ENCODE data around the gene DLG5. TPM values are rescaled to one million over a fixed set of nuclear protein-coding genes. Genes with fewer than 3 reads are reported as not detected.

Gene DLG5
- total RNA-seq, 1 experiment from 2014 or later, result 28.4 TPM

GRCh38 chr10:77892021-77892739 lies 34.4 kb downstream of the DLG5 start:
- DNase-seq (ENCODE audit: low read depth), result no peak

DNA sequence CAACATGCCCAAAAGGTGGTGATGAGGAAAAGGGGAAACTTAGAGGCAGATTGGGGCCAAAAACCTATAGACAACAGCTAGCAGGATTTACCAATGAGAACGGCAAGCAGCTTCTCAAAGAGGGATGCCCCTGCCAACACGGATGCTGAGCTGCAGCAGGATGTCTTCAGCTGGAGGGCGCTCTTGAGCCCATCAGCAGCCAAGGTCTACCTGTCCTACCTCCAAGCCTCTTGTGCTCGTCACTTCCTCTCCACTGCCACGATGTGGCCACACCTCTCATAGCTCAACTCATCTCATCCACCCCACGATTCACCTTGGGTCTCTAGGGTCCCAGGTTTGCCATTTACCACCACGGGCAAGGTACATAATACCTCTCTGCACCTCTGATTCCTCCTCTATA lies 36.5 kb downstream of the DLG5 start:
- no peak for DNase-seq (ENCODE audit: low read depth)

DNA sequence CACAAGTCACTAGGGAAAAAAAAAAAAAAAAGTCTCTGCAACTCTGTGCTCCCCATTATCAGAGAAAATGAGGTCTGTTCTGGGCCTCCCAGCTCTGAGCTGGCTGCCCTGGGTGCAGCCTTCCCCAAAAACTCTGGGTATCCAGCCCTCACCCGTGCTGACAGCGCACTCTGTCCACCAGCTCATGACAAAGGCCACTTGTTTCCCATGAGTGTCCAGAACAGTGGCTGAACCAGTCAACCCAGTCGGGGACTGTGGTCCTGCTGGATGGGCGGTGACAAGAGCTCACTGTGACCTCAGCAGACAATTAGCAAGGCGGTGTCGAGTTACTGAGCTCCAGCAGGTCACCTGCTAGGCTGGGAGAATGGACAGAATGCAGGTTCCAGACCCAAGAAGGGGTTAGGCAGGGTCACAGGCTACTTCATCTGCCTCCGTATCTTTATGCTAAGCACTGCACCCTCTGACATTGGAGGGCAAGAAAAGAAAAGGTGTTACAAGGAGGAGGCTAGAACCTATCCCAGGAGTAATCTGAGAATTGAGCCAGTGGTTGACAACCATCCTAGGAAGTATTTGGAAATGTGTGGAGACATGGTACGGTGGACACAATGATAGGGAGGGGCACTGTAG lies 37.2 kb downstream of the DLG5 start:
- no peak for DNase-seq (ENCODE audit: low read depth)

GRCh38 chr10:77888356-77888703 lies 38.2 kb downstream of the DLG5 start:
- DNase-seq (ENCODE audit: low read depth), result no peak

DNA sequence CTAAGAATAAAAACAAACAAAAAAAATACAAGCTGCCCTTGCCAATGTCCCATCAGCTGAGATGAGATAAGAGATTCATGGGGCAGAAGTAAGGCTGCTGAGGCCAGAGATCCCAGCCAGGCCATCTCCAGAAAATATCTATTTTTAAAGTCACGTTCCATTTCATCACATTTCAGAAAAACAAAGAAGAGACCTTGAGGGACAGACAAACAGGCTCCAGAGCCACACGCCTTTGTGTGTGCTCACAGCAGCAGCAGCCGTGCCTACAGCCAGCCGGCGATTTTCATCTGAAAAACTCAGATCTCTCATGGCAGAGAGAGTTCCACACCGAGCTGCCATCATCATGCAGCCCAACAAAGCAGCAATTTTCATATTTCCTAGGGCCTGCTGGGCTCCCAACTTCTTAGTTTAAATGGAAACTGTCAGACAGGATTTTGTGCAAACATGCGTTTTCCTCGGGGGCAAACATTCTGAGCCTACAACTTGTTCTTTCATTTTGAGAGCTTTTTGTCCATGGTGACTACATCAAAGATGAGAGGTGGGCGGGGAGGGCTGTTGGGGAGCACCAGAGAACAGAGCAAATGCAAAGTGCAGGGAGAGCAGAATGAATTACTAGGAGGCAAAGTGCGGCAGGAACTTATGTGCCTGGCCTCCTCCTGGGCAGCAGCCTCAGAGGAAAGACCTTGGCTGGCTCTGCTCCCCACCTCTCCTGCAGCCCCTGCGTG lies 38.8 kb downstream of the DLG5 start:
- no peak for DNase-seq (ENCODE audit: low read depth)

DNA sequence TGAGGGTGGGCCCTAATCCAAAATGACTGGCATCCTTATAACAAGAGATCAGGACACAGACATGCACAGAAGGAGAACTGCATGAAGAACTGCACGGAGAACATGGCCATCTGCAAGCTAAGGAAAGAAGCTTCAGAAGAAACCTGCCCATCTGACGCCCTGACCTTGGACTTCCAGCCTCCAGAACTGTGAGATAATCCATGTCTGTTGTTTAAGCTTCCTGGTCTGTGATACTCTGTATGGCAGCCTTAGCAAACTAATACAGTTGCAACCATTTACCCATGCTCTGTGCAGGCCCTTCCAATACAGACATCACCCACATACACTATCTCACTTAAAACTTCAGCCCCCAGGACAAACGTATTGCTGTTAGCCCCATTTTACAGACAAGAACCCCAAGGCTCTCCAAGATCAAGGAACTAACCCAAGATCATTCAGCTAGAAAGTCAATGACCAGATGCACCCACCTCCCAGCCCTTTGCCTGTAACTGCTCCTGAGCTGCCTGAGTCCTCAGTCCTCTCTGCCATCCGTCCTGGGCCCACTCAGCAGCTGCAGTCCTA lies 39.7 kb downstream of the DLG5 start:
- DNase-seq (ENCODE audit: low read depth), result no peak

DNA sequence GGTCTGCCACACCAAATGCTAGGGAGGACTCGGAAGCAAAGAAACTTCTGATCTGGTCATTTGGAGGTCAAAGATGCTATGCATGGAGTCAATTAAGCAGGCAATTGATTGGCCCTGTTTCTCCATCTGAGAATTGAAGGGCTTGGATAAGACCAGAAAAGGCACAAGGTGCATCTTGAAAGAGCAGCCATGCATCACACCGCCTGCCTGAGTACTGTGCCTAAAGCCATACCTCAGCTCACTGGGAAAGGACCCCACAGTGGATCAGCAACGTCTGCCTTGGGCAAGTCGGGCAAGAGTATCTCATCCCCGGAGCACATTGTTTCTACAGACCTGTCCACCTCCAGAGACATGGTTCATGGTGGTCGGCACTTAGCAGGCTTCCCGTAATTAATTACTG lies 42.4 kb downstream of the DLG5 start:
- no peak for DNase-seq (ENCODE audit: low read depth)

- DNase-seq (ENCODE audit: low read depth), result no peak
Observed at GRCh38 chr10:77881636-77882035, 44.9 kb downstream of the DLG5 start.

GRCh38 chr10:77881222-77881621 lies 45.3 kb downstream of the DLG5 start:
- no peak for DNase-seq (ENCODE audit: low read depth)

GRCh38 chr10:77879710-77880109 lies 46.8 kb downstream of the DLG5 start:
- DNase-seq (ENCODE audit: low read depth), result no peak

DNA sequence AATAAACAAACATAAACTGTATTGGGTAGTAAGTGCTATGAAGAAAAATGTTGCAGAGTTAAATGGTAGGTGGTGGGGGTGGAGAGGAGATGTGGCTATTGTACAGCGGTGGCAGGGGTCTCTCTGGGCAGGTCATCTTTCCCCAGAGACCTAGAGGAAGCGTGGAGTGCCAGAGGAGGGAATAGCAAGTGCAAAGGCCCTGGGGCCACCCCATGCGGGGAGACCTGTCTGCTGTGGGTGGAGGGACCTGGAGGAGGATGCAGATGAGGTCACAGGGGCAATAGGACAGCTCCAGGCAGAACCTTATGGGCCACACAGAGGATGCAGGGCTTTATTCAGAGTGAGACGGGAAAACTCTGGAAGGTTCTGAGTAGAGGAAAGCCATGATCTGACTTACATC lies 47.5 kb downstream of the DLG5 start:
- no peak for DNase-seq (ENCODE audit: low read depth)

DNA sequence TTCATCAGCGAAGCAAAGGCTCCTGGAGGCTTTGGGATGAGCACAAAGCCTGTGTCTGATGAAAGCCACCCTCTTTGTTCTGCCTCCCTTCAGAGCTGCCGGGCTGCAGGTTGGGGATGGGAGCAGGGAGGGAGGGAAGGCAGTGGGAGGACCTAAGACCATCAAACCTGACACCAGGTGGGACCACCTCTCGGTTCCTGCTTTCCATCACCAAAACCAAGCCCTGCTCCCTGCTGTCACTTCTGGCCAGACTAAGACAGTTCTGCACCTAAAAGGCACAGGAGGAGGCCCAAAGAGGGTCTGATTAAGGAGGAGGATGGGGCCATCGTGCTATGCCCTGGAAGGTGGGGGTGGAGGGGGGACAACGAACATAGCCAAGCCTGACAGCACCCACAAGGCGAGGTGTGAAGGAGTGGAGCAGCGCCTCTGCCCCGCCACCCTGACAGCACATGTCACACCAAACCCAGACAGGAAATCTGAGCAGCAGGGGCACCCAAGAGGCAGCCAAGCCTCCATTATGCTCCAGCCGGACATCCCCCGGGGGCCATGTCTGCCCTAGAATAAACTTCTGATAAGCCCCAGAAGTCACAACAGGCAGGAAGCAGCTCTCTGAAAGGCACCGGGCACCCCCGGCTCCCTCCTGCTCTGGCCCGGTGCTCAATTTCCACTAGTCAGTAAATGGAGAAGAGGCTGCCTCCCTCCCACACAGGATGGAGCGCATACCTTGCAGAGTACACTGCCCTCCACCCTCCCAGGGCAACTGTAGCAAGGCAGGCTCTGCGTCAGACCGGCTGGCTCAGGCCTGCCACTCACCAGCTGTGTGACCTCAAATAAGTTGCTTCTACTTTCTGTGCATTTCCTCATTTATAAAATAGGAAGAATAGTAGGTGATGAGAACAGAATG lies 48.9 kb downstream of the DLG5 start:
- DNase-seq (ENCODE audit: low read depth), result no peak

- DNase-seq (ENCODE audit: low read depth), result no peak
Observed at GRCh38 chr10:77875730-77876129, 50.8 kb downstream of the DLG5 start.

DNA sequence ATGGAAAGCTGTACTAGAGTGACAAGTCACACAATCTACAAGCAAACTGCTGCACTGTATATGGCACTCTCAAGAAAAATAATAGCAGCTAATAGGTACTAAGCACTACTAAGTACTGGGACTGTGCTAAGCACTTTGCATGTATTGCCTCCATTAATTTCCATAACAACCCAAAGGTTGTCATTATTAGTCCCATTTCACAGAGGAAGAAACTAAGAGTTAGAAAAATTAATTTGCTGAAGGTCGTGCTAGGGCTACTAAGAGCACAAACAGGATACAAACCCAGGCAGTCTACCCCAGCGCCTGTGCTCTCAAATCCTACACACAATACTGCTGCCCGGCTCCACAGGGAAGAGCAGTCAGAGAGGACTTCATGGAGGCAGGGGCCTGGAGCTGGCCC lies 51.7 kb downstream of the DLG5 start:
- no peak for DNase-seq (ENCODE audit: low read depth)

DNA sequence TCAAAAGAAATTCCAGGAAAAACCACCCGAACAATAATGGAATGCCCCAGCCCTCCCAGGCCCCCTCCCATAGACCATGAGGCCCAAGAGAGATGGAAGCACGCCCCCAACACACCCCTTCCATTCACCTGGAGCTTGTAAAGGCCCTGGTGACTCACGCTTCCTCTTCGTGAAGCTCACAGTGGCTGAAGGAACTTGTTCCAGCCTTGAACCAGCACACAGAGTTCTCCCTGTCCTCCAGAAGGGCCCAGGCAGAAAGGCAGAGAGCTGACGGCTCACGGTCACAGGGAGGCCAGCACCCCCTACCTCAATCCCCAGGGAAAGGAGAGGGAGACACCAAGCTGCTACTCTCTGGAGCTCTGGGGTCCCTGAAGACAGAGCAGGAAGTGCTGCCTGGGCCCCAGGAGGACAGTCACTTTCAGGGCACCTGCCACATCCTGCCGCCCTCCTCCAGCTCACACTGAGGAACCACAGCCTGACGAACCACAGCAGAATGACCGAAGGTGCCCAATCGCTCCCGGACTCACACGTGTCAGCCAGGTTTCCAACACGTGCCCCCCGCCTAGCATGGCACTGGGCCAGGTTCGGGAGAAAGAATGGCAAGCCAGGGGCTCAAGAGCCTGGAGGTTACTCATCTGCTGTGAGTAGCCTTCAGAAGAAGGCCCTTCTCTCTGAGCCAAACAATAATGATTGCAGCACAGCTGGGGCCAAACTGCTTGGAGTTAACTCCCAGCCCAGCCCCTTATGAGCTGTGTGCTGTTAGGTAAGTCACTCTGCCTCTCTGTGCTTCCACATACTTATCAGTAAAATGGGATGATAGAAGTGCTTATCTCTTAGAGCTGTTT lies 52.8 kb downstream of the DLG5 start:
- DNase-seq (ENCODE audit: low read depth), result peak; percentile 99

GRCh38 chr10:77872947-77873535 lies 53.5 kb downstream of the DLG5 start:
- no peak for DNase-seq (ENCODE audit: low read depth)

- DNase-seq (ENCODE audit: low read depth), result no peak
Observed at GRCh38 chr10:77872151-77872946, 54.2 kb downstream of the DLG5 start.

DNA sequence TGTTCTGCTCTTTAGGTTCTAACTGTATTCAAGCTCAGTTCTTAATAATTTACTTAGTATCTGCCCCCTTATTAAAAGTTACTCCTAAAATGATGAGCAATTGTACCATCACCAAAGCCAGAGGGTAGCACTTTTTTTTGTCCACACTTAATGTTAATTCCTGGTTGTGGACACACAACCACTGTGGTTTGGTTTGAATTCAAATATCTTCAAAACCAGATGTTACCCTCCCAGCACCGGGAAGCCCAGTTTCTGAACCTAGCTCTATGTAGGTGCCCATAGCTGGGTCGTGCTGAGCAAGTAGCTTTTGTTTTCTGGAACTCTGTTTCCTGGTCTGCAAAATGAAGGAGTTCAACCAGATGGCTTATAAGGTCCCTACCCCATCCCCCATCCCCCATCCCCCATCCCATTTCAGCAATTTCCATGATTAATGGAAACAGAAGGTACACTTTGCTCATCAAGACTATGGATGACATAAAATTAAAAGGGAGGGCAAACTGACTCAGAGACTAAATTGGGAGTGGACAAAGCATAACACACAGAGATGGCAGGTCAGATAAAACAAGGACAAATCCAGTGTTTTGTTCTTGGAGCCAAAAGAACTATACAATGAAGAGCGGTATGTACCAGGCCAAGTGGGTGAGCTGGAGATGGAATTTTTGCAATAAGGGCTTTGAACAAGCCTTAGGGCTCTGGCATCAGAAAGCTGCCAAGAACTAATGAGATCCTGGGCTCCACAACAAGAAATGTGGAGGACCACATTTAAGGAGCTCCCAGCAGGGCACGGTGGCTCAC lies 56.7 kb downstream of the DLG5 start:
- no peak for DNase-seq (ENCODE audit: low read depth)

Measured in HT1080 (cell line).